Loucy (cell line): ENCODE data around the gene THBS1.

Experiments
- H2AFZ ChIP-seq: fragments of 200-600 bp; sonication (generic); 2 replicates; pipeline ENCODE4 v1.6.0; 2016; ENCODE audit warnings: antibody characterized with exemption, mild to moderate bottlenecking, low read length, moderate library complexity
- H3F3A ChIP-seq: fragments of 200-600 bp; 2 replicates; pipeline ENCODE4 v1.6.0; 2016; ENCODE audit warnings: antibody characterized with exemption, low read depth, mild to moderate bottlenecking
- H3K27me3 ChIP-seq: fragments of 200-600 bp; sonication (generic); 2 replicates; pipeline ENCODE4 v1.6.1; 2014; ENCODE audit warnings: low read length, mild to moderate bottlenecking; ENCODE audit not compliant: insufficient read depth, poor library complexity, severe bottlenecking
- H3K36me3 ChIP-seq: fragments of 200-600 bp; sonication (generic); 2 replicates; pipeline ENCODE4 v1.6.1; 2016; ENCODE audit warnings: low read length; ENCODE audit not compliant: insufficient read depth
- H3K4me1 ChIP-seq: fragments of 200-600 bp; sonication (generic); 2 replicates; pipeline ENCODE4 v1.5.1; 2014; ENCODE audit warnings: low read length, mild to moderate bottlenecking; ENCODE audit not compliant: insufficient read depth, poor library complexity, severe bottlenecking
- H3K4me2 ChIP-seq: fragments of 200-600 bp; sonication (generic); 2 replicates; pipeline ENCODE4 v1.6.0; 2014; ENCODE audit warnings: antibody characterized with exemption, low read length, low read depth, mild to moderate bottlenecking; ENCODE audit not compliant: poor library complexity, severe bottlenecking
- H3K4me3 ChIP-seq: fragments of 200-600 bp; sonication (generic); 2 replicates; pipeline ENCODE4 v1.5.1; 2014; ENCODE audit warnings: low read length, mild to moderate bottlenecking, mixed read lengths; ENCODE audit not compliant: poor library complexity, severe bottlenecking
- H3K79me2 ChIP-seq: fragments of 200-600 bp; sonication (generic); 2 replicates; pipeline ENCODE4 v1.6.1; 2014; ENCODE audit warnings: low read length; ENCODE audit not compliant: insufficient read depth
- H3K9ac ChIP-seq: fragments of 200-600 bp; sonication (generic); 2 replicates; pipeline ENCODE4 v1.6.0; 2014; ENCODE audit warnings: mild to moderate bottlenecking, low read depth, low read length, moderate library complexity; ENCODE audit not compliant: poor library complexity, severe bottlenecking
- H3K9me2 ChIP-seq: fragments of 200-600 bp; sonication (generic); replicated peaks from 2 replicates; pipeline ENCODE4 v1.6.1; 2016; ENCODE audit warnings: low read depth, low read length, mixed read lengths
- H3K9me3 ChIP-seq: fragments of 200-600 bp; sonication (generic); 2 replicates; pipeline ENCODE4 v1.6.1; 2014; ENCODE audit warnings: mild to moderate bottlenecking, antibody characterized with exemption, low read length, low read depth; ENCODE audit not compliant: insufficient read depth
- H4K20me1 ChIP-seq: fragments of 200-600 bp; sonication (generic); 2 replicates; pipeline ENCODE4 v1.6.0; 2014; ENCODE audit warnings: antibody characterized with exemption, low read length, mild to moderate bottlenecking; ENCODE audit not compliant: insufficient read depth, poor library complexity, severe bottlenecking
- EZH2phosphoT487 ChIP-seq: fragments of 200-600 bp; IDR thresholded peaks from 2 replicates; pipeline ENCODE4 v1.6.1; 2018; ENCODE audit warnings: antibody characterized with exemption, mild to moderate bottlenecking, moderate library complexity, borderline replicate concordance
- TF ChIP-seq, protein P1 (sequence below): fragments of 200-600 bp; sonication (generic); conservative IDR thresholded peaks from 2 replicates; pipeline ENCODE4 v1.5.1; 2014; ENCODE audit warnings: mild to moderate bottlenecking, antibody characterized with exemption, low read length

The THBS1 gene

DNA sequence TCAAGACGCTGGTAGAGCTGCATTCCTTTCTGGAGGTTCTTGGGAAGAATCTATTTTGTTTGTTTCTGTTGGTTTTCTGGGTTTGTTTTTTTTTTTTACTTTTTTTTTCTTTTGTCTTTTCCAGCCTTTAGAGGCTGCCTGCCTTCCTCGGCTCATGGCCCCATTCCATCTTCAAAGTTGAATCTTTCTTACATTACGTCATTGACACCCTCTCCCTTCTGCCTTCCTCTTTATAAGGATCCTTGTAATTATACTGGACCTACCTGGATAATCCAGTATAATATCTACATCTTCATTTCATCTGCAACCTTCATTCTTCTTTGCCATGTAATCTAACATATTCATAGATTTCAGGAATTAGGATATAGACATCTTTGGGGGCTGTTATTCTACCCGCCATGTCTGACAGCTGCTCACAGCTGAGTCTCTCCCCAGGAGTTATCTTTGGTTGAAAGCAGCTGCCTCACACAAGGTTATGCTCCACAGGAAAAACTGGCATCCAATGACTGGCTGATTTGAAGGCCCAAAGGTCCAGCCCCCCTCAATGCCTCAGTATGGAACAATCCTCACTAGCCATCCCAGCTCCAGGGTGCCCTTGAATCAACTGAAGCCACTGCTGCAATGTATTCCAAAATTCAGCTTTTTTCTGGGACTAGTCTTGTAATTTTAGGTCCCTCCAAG, 38.4 kb upstream of the THBS1 start:
- no peaks in the 10 kb centered on the region for H3K27me3 ChIP-seq
- no peaks in the 10 kb centered on the region for H3K79me2 ChIP-seq
- no peaks in the 10 kb centered on the region for H4K20me1 ChIP-seq
- no peak overlapping the region for H3K9ac ChIP-seq
- H3F3A ChIP-seq = no peaks in the 10 kb centered on the region
- no peaks in the 10 kb centered on the region for H3K4me1 ChIP-seq
- no peaks in the 10 kb centered on the region for H3K9me2 ChIP-seq
- H3K4me3 ChIP-seq = no peak overlapping the region
- H3K9me3 ChIP-seq = no peaks in the 10 kb centered on the region; the same call in 1 of the 2 replicates
- H3K4me2 ChIP-seq = no peak overlapping the region
- H3K36me3 ChIP-seq = no peaks in the 10 kb centered on the region
- H2AFZ ChIP-seq = no peak overlapping the region
- TF ChIP-seq, protein P1, sequence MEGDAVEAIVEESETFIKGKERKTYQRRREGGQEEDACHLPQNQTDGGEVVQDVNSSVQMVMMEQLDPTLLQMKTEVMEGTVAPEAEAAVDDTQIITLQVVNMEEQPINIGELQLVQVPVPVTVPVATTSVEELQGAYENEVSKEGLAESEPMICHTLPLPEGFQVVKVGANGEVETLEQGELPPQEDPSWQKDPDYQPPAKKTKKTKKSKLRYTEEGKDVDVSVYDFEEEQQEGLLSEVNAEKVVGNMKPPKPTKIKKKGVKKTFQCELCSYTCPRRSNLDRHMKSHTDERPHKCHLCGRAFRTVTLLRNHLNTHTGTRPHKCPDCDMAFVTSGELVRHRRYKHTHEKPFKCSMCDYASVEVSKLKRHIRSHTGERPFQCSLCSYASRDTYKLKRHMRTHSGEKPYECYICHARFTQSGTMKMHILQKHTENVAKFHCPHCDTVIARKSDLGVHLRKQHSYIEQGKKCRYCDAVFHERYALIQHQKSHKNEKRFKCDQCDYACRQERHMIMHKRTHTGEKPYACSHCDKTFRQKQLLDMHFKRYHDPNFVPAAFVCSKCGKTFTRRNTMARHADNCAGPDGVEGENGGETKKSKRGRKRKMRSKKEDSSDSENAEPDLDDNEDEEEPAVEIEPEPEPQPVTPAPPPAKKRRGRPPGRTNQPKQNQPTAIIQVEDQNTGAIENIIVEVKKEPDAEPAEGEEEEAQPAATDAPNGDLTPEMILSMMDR = no peak

GRCh38 chr15:39543651-39544050, 37.2 kb upstream of the THBS1 start:
- H3K27me3 ChIP-seq = no peaks in the 10 kb centered on the region
- no peak for TF ChIP-seq EZH2phosphoT487
- TF ChIP-seq, protein P1 = peak; percentile 40
- no peaks in the 10 kb centered on the region for H3K36me3 ChIP-seq
- no peaks in the 10 kb centered on the region for H3K9me2 ChIP-seq
- H3K9me3 ChIP-seq = no peaks in the 10 kb centered on the region; the same call in 1 of the 2 replicates
- no peaks in the 10 kb centered on the region for H3K4me1 ChIP-seq
- no peak overlapping the region for H3K9ac ChIP-seq
- H3F3A ChIP-seq = no peaks in the 10 kb centered on the region
- H4K20me1 ChIP-seq = no peaks in the 10 kb centered on the region
- H3K4me3 ChIP-seq = no peak overlapping the region
- H2AFZ ChIP-seq = no peak overlapping the region
- no peaks in the 10 kb centered on the region for H3K79me2 ChIP-seq
- H3K4me2 ChIP-seq = no peak overlapping the region

DNA sequence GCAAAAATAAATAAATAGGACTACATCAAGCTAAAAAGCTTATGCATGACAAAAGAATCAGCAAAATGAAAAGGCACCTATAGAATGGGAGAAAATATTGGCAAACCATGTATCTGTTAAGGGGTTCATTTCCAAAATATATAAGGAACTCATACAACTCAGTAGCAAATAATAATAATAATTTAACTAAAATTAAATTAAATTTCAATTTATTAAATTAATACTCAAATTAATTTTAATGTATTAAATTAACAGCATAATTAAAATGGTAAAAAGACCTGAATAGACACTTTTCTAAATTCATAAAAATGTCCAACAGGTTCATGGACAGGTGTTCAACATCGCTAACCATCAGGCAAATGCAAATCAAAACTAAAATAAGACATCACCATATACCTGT, 34.0 kb upstream of the THBS1 start:
- no peaks in the 10 kb centered on the region; the same call in 1 of the 2 replicates for H3K9me3 ChIP-seq
- no peak overlapping the region for H2AFZ ChIP-seq
- no peaks in the 10 kb centered on the region for H4K20me1 ChIP-seq
- H3K36me3 ChIP-seq = no peaks in the 10 kb centered on the region
- no peak overlapping the region for H3K9ac ChIP-seq
- H3F3A ChIP-seq = no peaks in the 10 kb centered on the region
- no peaks in the 10 kb centered on the region for H3K79me2 ChIP-seq
- no peak overlapping the region for H3K4me2 ChIP-seq
- no peaks in the 10 kb centered on the region for H3K4me1 ChIP-seq
- no peak overlapping the region for H3K4me3 ChIP-seq
- TF ChIP-seq, protein P1 = no peak
- no peak for TF ChIP-seq EZH2phosphoT487
- no peaks in the 10 kb centered on the region for H3K9me2 ChIP-seq
- H3K27me3 ChIP-seq = no peaks in the 10 kb centered on the region
